ENCODE data around the gene LRSAM1. TPM values are rescaled to one million over a fixed set of nuclear protein-coding genes. Genes with fewer than 3 reads are reported as not detected.
"Not testable (repeated sequence)": the region's sequence is repeated elsewhere in the genome, so short reads cannot be mapped to it uniquely, and the experiment has no call there.

Gene LRSAM1
- polyA plus RNA-seq, 1 donor: 17.5 TPM

DNA sequence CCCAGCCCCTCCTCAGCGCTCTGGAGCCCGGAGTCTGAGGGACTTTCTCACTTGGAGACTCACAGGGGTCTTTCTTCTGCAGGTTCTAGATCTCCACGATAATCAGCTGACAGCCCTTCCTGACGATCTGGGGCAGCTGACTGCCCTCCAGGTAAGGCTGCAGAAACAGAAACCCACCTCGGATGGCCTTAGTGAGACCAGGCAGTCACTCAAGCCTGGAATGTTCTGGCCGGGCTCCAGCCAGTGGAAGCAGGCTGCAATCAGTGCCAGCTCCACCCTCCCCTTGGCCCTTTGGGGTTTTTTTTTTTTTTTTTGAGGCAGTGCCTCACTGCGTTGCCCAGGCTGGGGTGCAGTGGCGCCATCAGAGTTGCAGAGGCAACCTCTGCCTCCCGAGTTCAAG lies 7.6 kb downstream of the LRSAM1 start:
- no peaks in the 10 kb centered on the region for H3K27me3 ChIP-seq (ENCODE audit: control insufficient read depth, insufficient read depth, low read length)
- peaks cover 62% of the 10 kb centered on the region for H3K36me3 ChIP-seq (ENCODE audit: control insufficient read depth, insufficient read depth, low read length)
- H3K9me3 ChIP-seq (ENCODE audit: control insufficient read depth, low read depth, low read length): no peaks in the 10 kb centered on the region
- no peaks in the 10 kb centered on the region for H3K4me1 ChIP-seq (ENCODE audit: control insufficient read depth, insufficient read depth, low read length)
- WGBS (ENCODE audit: insufficient coverage, low lambda C conversion rate): no CpG with 5 or more reads among the region's 9 CpGs
- no peak overlapping the region for H3K27ac ChIP-seq (ENCODE audit: low read length)
- H3K4me3 ChIP-seq (ENCODE audit: low read length): no peak overlapping the region
- no peak for DNase-seq

- Histone ChIP-seq H3K9me3 (ENCODE audit: control insufficient read depth, low read depth, low read length) (no peaks in the 10 kb centered on the region), H3K27me3 (ENCODE audit: control insufficient read depth, insufficient read depth, low read length) (no peaks in the 10 kb centered on the region), H3K27ac (ENCODE audit: low read length) (no peak overlapping the region), H3K4me3 (ENCODE audit: low read length) (no peak overlapping the region), H3K4me1 (ENCODE audit: control insufficient read depth, insufficient read depth, low read length) (no peaks in the 10 kb centered on the region), H3K36me3 (ENCODE audit: control insufficient read depth, insufficient read depth, low read length) (peaks cover 62% of the 10 kb centered on the region)
- no peak for DNase-seq
- WGBS (ENCODE audit: insufficient coverage, low lambda C conversion rate): no CpG with 5 or more reads among the region's 3 CpGs
Observed at GRCh38 chr9:127463382-127463781, 12.1 kb downstream of the LRSAM1 start.

DNA sequence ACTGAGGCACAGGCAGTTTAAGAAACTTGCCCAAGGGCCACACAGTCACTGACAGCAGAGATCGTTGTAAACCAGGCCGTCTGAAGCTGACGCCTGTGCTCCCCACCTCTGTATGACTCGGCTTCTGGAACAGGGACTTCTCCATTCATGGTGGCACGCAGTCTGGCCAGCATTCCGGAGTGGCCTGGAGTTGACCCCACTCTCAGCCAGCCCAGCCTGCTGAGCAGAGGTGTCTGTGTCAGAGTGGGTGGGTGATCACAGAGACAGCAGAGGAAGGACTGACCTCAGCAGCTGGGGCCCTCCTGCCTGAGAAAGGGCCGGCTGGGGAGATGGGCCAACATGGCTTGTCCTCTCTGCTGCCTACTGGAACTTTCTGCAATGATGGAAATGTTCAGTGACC lies 12.6 kb downstream of the LRSAM1 start:
- peaks cover 61% of the 10 kb centered on the region for H3K36me3 ChIP-seq (ENCODE audit: control insufficient read depth, insufficient read depth, low read length)
- WGBS (ENCODE audit: insufficient coverage, low lambda C conversion rate): no CpG with 5 or more reads among the region's 7 CpGs

GRCh38 chr9:127466407-127466917 lies 15.2 kb downstream of the LRSAM1 start:
- H3K27me3 ChIP-seq (ENCODE audit: control insufficient read depth, insufficient read depth, low read length); H3K9me3 ChIP-seq (ENCODE audit: control insufficient read depth, low read depth, low read length); H3K4me1 ChIP-seq (ENCODE audit: control insufficient read depth, insufficient read depth, low read length); H3K4me3 ChIP-seq (ENCODE audit: low read length); H3K27ac ChIP-seq (ENCODE audit: low read length); DNase-seq: not testable (repeated sequence)
- peaks cover 46% of the 10 kb centered on the region for H3K36me3 ChIP-seq (ENCODE audit: control insufficient read depth, insufficient read depth, low read length)
- WGBS (ENCODE audit: insufficient coverage, low lambda C conversion rate): 100% methylated on average over 2 of the region's 5 CpGs

More for the DNA sequence above, 12.6 kb downstream of the LRSAM1 start:
- Histone ChIP-seq H3K27ac (ENCODE audit: low read length) (no peak overlapping the region), H3K9me3 (ENCODE audit: control insufficient read depth, low read depth, low read length) (no peaks in the 10 kb centered on the region), H3K4me1 (ENCODE audit: control insufficient read depth, insufficient read depth, low read length) (no peaks in the 10 kb centered on the region), H3K4me3 (ENCODE audit: low read length) (no peak overlapping the region), H3K27me3 (ENCODE audit: control insufficient read depth, insufficient read depth, low read length) (no peaks in the 10 kb centered on the region)
- no peak for DNase-seq

DNA sequence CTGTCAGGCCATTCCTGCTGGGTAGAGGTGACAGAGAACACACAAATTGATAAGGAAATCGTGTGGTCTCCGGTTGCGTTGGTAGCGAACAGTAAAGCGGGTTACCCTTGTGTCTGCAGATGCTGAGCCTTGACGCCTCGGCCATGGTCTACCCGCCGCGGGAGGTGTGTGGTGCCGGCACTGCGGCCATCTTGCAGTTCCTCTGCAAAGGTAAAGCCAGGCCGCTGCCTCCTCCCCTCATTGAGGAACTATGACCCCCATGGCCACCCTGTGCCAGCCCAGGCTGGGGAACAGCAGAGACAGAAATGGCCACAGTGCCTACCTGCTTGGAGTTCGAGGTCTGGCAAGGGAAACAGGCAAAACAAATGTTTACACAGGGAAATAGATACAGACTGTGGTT lies 16.3 kb downstream of the LRSAM1 start:
- Histone ChIP-seq H3K36me3 (ENCODE audit: control insufficient read depth, insufficient read depth, low read length) (peaks cover 35% of the 10 kb centered on the region), H3K4me3 (ENCODE audit: low read length) (no peak overlapping the region), H3K9me3 (ENCODE audit: control insufficient read depth, low read depth, low read length) (no peaks in the 10 kb centered on the region), H3K4me1 (ENCODE audit: control insufficient read depth, insufficient read depth, low read length) (no peaks in the 10 kb centered on the region), H3K27me3 (ENCODE audit: control insufficient read depth, insufficient read depth, low read length) (no peaks in the 10 kb centered on the region), H3K27ac (ENCODE audit: low read length) (no peak overlapping the region)
- WGBS (ENCODE audit: insufficient coverage, low lambda C conversion rate): no CpG with 5 or more reads among the region's 14 CpGs
- no peak for DNase-seq

DNA sequence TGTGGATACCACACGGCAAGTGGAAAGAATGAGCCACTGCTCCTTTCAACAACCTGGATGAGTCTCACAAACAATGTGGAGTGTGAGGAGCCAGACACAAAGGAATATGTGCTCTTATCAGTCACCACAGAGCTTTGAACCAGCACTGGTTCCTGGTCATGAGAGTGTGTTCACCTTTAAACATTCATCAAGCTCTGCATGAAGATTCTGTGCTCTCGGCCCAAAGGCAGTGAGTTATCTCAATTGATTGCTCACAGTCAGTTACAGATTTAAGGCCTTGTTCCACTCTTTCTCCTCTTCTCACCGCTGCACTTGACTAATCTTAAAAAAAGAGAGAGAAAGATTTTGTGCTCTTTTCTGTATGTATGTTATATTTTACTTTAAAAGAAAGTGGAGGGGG lies 19.4 kb downstream of the LRSAM1 start:
- WGBS (ENCODE audit: insufficient coverage, low lambda C conversion rate): no CpG with 5 or more reads among the region's 3 CpGs
- peaks cover 30% of the 10 kb centered on the region for H3K36me3 ChIP-seq (ENCODE audit: control insufficient read depth, insufficient read depth, low read length)

DNA sequence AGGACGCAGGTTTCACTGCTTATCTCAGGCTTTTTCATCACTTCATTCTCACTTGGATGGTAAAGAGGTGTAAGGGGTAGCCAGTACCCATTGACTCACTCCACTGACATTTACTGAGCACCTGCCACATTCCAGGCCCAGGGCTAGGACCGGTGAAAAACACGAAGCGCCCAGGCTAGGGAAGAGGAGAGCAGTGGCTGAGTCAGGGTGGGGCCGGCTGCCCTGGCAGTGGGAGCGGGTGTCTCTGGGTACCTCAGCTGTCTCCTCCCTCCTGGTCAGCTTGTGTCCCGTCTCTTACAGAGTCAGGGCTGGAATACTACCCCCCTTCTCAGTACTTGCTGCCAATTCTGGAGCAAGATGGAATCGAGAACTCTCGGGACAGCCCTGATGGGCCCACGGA lies 22.2 kb downstream of the LRSAM1 start:
- H3K36me3 ChIP-seq (ENCODE audit: control insufficient read depth, insufficient read depth, low read length): peaks cover 28% of the 10 kb centered on the region
- no CpG with 5 or more reads among the region's 10 CpGs for WGBS (ENCODE audit: insufficient coverage, low lambda C conversion rate)

More for the DNA sequence above, 19.4 kb downstream of the LRSAM1 start:
- DNase-seq: no peak
- H3K9me3 ChIP-seq (ENCODE audit: control insufficient read depth, low read depth, low read length): no peaks in the 10 kb centered on the region
- H3K4me3 ChIP-seq (ENCODE audit: low read length): no peak overlapping the region
- H3K27me3 ChIP-seq (ENCODE audit: control insufficient read depth, insufficient read depth, low read length): no peaks in the 10 kb centered on the region
- H3K27ac ChIP-seq (ENCODE audit: low read length): no peak overlapping the region
- no peaks in the 10 kb centered on the region for H3K4me1 ChIP-seq (ENCODE audit: control insufficient read depth, insufficient read depth, low read length)

GRCh38 chr9:127473932-127474331 lies 22.6 kb downstream of the LRSAM1 start:
- Histone ChIP-seq H3K27me3 (ENCODE audit: control insufficient read depth, insufficient read depth, low read length) (no peaks in the 10 kb centered on the region), H3K36me3 (ENCODE audit: control insufficient read depth, insufficient read depth, low read length) (peaks cover 32% of the 10 kb centered on the region), H3K9me3 (ENCODE audit: control insufficient read depth, low read depth, low read length) (no peaks in the 10 kb centered on the region), H3K4me3 (ENCODE audit: low read length) (no peak overlapping the region), H3K4me1 (ENCODE audit: control insufficient read depth, insufficient read depth, low read length) (no peaks in the 10 kb centered on the region), H3K27ac (ENCODE audit: low read length) (no peak overlapping the region)
- no peak for DNase-seq
- no CpG with 5 or more reads among the region's 4 CpGs for WGBS (ENCODE audit: insufficient coverage, low lambda C conversion rate)

More for the DNA sequence above, 22.2 kb downstream of the LRSAM1 start:
- H3K9me3 ChIP-seq (ENCODE audit: control insufficient read depth, low read depth, low read length): no peaks in the 10 kb centered on the region
- H3K27me3 ChIP-seq (ENCODE audit: control insufficient read depth, insufficient read depth, low read length): no peaks in the 10 kb centered on the region
- no peak overlapping the region for H3K27ac ChIP-seq (ENCODE audit: low read length)
- no peak overlapping the region for H3K4me3 ChIP-seq (ENCODE audit: low read length)
- no peak for DNase-seq
- no peaks in the 10 kb centered on the region for H3K4me1 ChIP-seq (ENCODE audit: control insufficient read depth, insufficient read depth, low read length)

GRCh38 chr9:127474592-127474991 lies 23.3 kb downstream of the LRSAM1 start:
- H3K27me3 ChIP-seq (ENCODE audit: control insufficient read depth, insufficient read depth, low read length): no peaks in the 10 kb centered on the region
- no peak for DNase-seq
- peaks cover 38% of the 10 kb centered on the region for H3K36me3 ChIP-seq (ENCODE audit: control insufficient read depth, insufficient read depth, low read length)
- no peaks in the 10 kb centered on the region for H3K9me3 ChIP-seq (ENCODE audit: control insufficient read depth, low read depth, low read length)
- no peak overlapping the region for H3K27ac ChIP-seq (ENCODE audit: low read length)
- no CpG with 5 or more reads among the region's 5 CpGs for WGBS (ENCODE audit: insufficient coverage, low lambda C conversion rate)
- H3K4me1 ChIP-seq (ENCODE audit: control insufficient read depth, insufficient read depth, low read length): no peaks in the 10 kb centered on the region
- H3K4me3 ChIP-seq (ENCODE audit: low read length): no peak overlapping the region

DNA sequence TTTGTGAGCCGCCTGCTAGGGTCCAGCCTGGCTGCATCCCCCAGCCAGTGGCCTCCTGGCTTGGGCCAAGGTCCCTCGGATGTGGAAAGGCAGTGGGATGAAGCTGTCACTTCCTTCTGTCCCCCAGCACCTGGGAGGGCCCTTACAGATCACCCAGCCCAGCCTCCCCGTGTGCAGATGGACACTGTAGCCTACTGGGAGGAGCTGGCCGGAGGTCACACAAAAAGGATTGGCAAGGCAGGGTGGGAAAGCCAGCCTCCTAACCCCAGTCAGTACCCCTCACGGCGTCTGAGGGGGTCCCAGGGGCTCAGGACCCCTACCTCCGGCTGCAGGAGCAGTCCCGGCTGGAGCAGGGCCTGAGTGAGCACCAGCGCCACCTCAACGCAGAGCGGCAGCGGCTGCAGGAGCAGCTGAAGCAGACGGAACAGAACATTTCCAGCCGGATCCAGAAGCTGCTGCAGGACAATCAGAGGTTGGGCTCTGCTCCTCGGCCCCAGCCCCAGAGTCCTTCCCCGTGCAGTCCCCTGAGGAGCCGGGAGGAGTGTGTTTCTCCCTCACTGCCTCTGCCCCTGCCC lies 28.3 kb downstream of the LRSAM1 start:
- Histone ChIP-seq H3K9me3 (ENCODE audit: control insufficient read depth, low read depth, low read length) (no peaks in the 10 kb centered on the region), H3K27me3 (ENCODE audit: control insufficient read depth, insufficient read depth, low read length) (no peaks in the 10 kb centered on the region), H3K27ac (ENCODE audit: low read length) (no peak overlapping the region), H3K36me3 (ENCODE audit: control insufficient read depth, insufficient read depth, low read length) (peaks cover 54% of the 10 kb centered on the region), H3K4me3 (ENCODE audit: low read length) (no peak overlapping the region), H3K4me1 (ENCODE audit: control insufficient read depth, insufficient read depth, low read length) (no peaks in the 10 kb centered on the region)
- no peak for DNase-seq
- WGBS (ENCODE audit: insufficient coverage, low lambda C conversion rate): no CpG with 5 or more reads among the region's 17 CpGs

GRCh38 chr9:127482662-127483061 lies 31.4 kb downstream of the LRSAM1 start:
- H3K4me3 ChIP-seq (ENCODE audit: low read length): no peak overlapping the region
- H3K27me3 ChIP-seq (ENCODE audit: control insufficient read depth, insufficient read depth, low read length): no peaks in the 10 kb centered on the region
- H3K4me1 ChIP-seq (ENCODE audit: control insufficient read depth, insufficient read depth, low read length): no peaks in the 10 kb centered on the region
- H3K9me3 ChIP-seq (ENCODE audit: control insufficient read depth, low read depth, low read length): no peaks in the 10 kb centered on the region
- H3K27ac ChIP-seq (ENCODE audit: low read length): no peak overlapping the region
- peaks cover 58% of the 10 kb centered on the region for H3K36me3 ChIP-seq (ENCODE audit: control insufficient read depth, insufficient read depth, low read length)
- no CpG with 5 or more reads among the region's 9 CpGs for WGBS (ENCODE audit: insufficient coverage, low lambda C conversion rate)
- no peak for DNase-seq
